ENCODE data around the gene C11orf68. TPM values are rescaled to one million over a fixed set of nuclear protein-coding genes. Genes with fewer than 3 reads are reported as not detected.

Gene C11orf68
- total RNA-seq = 10 to 100 TPM; 11.5 to 42.4 (median 24.3) TPM

DNA sequence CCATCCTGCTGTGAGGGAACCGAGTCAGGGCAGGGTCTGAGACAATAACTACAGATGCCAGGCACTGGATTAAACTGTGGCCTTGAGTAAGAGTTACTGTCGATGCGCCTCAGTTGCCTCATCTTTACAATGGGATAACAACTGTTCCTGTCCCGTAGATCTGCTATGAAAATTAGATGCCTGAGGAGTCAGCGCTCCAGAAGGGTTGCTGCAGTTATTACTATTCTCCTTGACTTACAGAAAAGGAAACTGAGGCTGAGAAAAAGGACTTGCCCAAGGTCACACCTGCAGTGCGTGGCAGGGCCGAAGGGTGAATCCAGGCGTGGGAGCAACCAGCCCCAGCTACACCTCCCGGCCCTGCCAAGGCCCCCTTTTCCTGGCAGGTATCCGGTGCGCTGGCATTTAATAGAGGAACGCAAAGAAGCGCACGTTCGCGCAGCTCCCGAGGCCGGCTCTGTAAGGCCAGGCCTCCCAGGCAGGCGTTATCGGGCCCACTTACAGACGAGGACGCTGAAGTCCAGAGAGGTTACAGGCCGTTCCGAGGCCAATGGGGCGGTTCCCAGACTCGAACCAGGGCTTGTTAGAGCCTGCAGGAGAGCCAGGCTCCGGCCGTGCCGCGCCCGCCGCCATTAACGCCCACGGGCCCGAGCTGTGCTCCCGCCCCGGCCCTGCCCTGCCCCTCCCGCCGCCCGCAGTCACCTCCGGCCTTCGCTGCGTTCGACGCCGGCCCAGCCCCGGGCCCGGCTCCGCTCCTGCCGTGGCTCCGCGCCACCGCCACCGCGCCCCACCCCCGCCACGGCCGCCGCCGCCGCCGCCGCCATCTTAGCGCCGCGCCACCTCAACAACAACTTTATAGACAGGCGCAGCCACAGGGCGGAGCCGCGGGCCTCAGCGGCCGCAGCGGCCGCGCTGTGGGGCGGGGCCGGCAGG is at the start of gene C11orf68:
TSS of gene C11orf68 (minus strand) at position 852 of the 930 bp plus-strand sequence. CDS start at position 821, 31 bp downstream.
- Histone ChIP-seq H3K36me3 (peaks cover 0 to 24% (median 9%) of the 10 kb centered on the region in 4 donors), H3K9me3 (no peaks in the 10 kb centered on the region), H3K27me3 (no peaks in the 10 kb centered on the region), H3K27ac (peak within 1 kb of the TSS; percentile 94 to 99 (median 97)), H3K4me1 (peaks cover 46 to 52% (median 48%) of the 10 kb centered on the region in 4 donors), H3K4me3 (peak within 1 kb of the TSS; percentile 75 to 99 (median 89))
- TF ChIP-seq, protein P1, sequence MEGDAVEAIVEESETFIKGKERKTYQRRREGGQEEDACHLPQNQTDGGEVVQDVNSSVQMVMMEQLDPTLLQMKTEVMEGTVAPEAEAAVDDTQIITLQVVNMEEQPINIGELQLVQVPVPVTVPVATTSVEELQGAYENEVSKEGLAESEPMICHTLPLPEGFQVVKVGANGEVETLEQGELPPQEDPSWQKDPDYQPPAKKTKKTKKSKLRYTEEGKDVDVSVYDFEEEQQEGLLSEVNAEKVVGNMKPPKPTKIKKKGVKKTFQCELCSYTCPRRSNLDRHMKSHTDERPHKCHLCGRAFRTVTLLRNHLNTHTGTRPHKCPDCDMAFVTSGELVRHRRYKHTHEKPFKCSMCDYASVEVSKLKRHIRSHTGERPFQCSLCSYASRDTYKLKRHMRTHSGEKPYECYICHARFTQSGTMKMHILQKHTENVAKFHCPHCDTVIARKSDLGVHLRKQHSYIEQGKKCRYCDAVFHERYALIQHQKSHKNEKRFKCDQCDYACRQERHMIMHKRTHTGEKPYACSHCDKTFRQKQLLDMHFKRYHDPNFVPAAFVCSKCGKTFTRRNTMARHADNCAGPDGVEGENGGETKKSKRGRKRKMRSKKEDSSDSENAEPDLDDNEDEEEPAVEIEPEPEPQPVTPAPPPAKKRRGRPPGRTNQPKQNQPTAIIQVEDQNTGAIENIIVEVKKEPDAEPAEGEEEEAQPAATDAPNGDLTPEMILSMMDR (IDR thresholded peaks at IDR 0.05) = peak in 2 of 6 experiments; percentile 9 to 25
- TF ChIP-seq POLR2A (IDR thresholded peaks at IDR 0.05) (peak in 2 of 4 donors; percentile 32 to 52), POLR2AphosphoS5 (IDR thresholded peaks at IDR 0.05) (no peak), EP300 (IDR thresholded peaks at IDR 0.05) (no peak)
- 5 to 10% methylated on average over 6 to 26 of the region's 77 CpGs for WGBS, 2 donors
- DNase-seq (no peak), ATAC-seq (ENCODE audit: low FRiP score in 2 of 2) (no peak)

DNA sequence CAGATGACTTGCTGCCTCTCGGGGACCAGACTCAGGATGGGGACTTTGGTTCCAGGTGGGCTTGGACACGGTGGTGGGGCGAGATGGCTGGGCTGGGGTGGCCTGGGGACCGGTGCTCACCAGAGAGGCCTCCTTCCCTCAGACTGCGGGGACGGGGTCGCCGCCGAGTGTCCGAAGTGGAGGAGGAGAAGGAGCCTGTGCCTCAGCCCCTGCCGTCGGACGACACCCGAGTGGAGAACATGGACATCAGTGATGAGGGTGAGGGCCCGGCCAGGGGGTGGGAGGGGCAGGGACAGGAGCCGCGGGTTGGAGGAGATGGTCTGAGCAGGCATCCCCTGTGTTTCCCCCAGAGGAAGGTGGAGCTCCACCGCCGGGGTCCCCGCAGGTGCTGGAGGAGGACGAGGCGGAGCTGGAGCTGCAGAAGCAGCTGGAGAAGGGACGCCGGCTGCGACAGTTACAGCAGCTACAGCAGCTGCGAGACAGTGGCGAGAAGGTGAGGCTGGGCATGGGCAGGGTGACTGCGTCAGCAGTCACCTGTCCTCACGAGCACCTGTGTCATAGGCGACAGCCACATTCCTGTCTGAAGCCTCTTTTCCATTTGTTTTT is 48.6 kb upstream of the C11orf68 start:
- 94 to 97% methylated on average over 30 of the region's 30 CpGs for WGBS, 2 donors
- Histone ChIP-seq H3K4me1 (peaks cover 18 to 47% (median 34%) of the 10 kb centered on the region in 4 donors), H3K36me3 (peaks cover 35 to 77% (median 58%) of the 10 kb centered on the region in 4 donors), H3K9me3 (no peaks in the 10 kb centered on the region), H3K27me3 (no peaks in the 10 kb centered on the region), H3K27ac (peak overlapping the region in 1 of 4 donors; percentile 83), H3K4me3 (no peak overlapping the region)
- DNase-seq = peak in 1 of 2 donors; percentile 83
- ATAC-seq (ENCODE audit: low FRiP score in 2 of 2) = no peak
- TF ChIP-seq, protein P1 (IDR thresholded peaks at IDR 0.05) = no peak
- TF ChIP-seq POLR2A (IDR thresholded peaks at IDR 0.05) (no peak), EP300 (IDR thresholded peaks at IDR 0.05) (no peak), POLR2AphosphoS5 (IDR thresholded peaks at IDR 0.05) (no peak)

DNA sequence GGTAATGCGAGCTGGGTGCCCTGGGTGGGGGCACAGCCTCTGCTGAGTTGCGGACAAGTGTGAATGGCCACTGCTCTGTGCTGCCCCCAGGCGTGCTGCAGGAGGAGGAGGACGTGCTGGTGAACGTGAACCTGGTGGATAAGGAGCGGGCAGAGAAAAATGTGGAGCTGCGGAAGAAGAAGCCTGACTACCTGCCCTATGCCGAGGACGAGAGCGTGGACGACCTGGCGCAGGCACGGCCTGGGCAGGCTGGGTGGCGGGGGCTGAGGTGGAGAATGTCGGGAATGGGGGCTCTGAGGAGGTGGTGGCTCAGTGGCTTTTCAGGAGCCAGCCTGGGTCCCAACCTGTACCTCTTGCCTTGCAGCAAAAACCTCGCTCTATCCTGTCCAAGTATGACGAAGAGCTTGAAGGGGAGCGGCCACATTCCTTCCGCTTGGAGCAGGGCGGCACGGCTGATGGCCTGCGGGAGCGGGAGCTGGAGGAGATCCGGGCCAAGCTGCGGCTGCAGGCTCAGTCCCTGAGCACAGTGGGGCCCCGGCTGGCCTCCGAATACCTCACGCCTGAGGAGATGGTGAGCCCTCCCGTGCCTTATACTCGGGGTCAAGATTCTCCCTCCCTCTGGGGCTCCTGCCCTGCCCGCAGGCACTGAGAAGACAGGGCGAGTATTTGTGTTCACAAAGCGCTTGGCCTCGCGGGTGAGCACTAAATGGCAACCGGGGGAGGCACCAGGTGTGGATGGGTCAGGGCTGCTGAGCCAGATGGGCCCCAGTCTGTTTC is 47.3 kb upstream of the C11orf68 start:
- ATAC-seq (ENCODE audit: low FRiP score in 2 of 2) (no peak), DNase-seq (peak in 1 of 2 donors; percentile 66)
- Histone ChIP-seq H3K9me3 (no peaks in the 10 kb centered on the region), H3K27ac (no peak overlapping the region), H3K4me3 (no peak overlapping the region), H3K36me3 (peaks cover 35 to 69% (median 54%) of the 10 kb centered on the region in 4 donors), H3K4me1 (peaks cover 19 to 53% (median 37%) of the 10 kb centered on the region in 4 donors), H3K27me3 (no peaks in the 10 kb centered on the region)
- WGBS, 2 donors = 93 to 95% methylated on average over 21 to 36 of the region's 36 CpGs
- TF ChIP-seq EP300 (IDR thresholded peaks at IDR 0.05) (no peak), POLR2AphosphoS5 (IDR thresholded peaks at IDR 0.05) (no peak), POLR2A (IDR thresholded peaks at IDR 0.05) (no peak)
- TF ChIP-seq, protein P1 (IDR thresholded peaks at IDR 0.05) = no peak

DNA sequence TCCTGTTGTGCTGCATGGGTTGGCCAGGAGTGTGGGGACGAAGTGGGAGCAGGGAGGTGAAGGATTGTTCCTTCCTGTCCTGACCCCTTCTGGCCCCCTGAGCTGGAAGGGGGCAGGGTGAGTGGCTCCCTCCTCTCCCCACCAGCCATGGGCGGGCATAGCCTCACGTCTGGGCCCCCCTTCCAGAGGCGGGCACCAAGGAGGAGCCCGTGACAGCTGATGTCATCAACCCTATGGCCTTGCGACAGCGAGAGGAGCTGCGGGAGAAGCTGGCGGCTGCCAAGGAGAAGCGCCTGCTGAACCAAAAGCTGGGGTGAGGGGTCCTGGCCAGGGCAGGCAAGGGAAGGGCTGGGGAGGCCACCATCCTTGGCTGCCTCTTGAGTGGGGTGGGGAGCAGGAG is 46.0 kb upstream of the C11orf68 start:
- H3K36me3 ChIP-seq = peaks cover 35 to 63% (median 49%) of the 10 kb centered on the region in 4 donors
- H3K9me3 ChIP-seq = no peaks in the 10 kb centered on the region
- no peak overlapping the region for H3K27ac ChIP-seq
- WGBS, 2 donors = 80 to 85% methylated on average over 5 to 10 of the region's 10 CpGs
- H3K4me1 ChIP-seq = peaks cover 20 to 57% (median 39%) of the 10 kb centered on the region in 4 donors
- TF ChIP-seq POLR2A (IDR thresholded peaks at IDR 0.05) = no peak
- no peak for TF ChIP-seq POLR2AphosphoS5 (IDR thresholded peaks at IDR 0.05)
- TF ChIP-seq, protein P1 (IDR thresholded peaks at IDR 0.05) = no peak
- no peak for TF ChIP-seq EP300 (IDR thresholded peaks at IDR 0.05)
- DNase-seq = no peak
- no peak for ATAC-seq (ENCODE audit: low FRiP score in 2 of 2)
- H3K27me3 ChIP-seq = no peaks in the 10 kb centered on the region
- no peak overlapping the region for H3K4me3 ChIP-seq

All from upper lobe of left lung (tissue), 6 donors.